Cardiac septum (tissue), 1 donor: ENCODE results near the gene GMEB2. TPM values are rescaled to one million over a fixed set of nuclear protein-coding genes. Genes with fewer than 3 reads are reported as not detected.

Experiments used
- DNase-seq: peaks from one replicate; pipeline ENCODE4 v3.0.0-alpha.2; 2020; ENCODE audit warnings: low spot score
- intact Hi-C: fragments of 100-400 bp; cut with DNase I; formaldehyde crosslinking; loops from one replicate; pipeline ENCODE4 v1.14.0; 2022
- total RNA-seq: library from RNA; stranded (reverse); fragmentation: NEBNext Ultra II Directional; extraction: Animal tissue kit (Norgen Biotek cat#: 25700); gene quantifications from one replicate; pipeline ENCODE4 v1.2.1, GENCODE V29; 2021
- donor health status: DM: no; HTN: no; CAD: no.

Gene GMEB2
- total RNA-seq, 1 donor from 2014 or later: 6.8 TPM

- no peak for DNase-seq
- intact Hi-C loops: no loop called here
Observed at GRCh38 chr20:63595416-63596127, 31.3 kb downstream of the GMEB2 start.

DNA sequence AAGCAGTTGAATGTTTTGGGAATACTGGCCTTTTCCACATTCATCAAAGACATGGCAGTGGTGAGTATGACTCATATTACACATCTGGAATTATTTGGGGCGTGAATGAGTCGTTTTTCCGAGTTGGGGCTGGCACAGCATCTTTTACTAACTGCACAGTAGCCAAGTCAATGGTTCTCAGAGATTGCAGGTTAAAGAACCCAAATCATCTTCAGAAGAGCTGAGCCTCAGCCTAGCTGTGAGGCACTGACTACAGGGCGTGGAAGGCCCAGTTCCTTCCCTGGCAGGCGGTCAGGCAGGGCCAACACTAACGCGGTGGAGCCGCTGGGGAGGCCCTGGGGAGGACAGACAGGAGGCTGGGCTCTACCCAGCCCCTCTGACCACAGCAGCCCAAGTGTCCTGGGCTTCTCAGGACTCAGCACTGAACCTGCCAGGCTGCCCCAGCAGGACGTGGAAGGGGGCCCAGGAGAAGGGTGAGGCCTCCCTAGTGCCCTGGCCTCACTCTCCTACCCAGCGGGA is 32.8 kb downstream of the GMEB2 start:
- no peak for DNase-seq
- intact Hi-C loops: no loop called here

- intact Hi-C loops: no loop called here
- DNase-seq: no peak
Observed at GRCh38 chr20:63592661-63593060, 34.2 kb downstream of the GMEB2 start.

DNA sequence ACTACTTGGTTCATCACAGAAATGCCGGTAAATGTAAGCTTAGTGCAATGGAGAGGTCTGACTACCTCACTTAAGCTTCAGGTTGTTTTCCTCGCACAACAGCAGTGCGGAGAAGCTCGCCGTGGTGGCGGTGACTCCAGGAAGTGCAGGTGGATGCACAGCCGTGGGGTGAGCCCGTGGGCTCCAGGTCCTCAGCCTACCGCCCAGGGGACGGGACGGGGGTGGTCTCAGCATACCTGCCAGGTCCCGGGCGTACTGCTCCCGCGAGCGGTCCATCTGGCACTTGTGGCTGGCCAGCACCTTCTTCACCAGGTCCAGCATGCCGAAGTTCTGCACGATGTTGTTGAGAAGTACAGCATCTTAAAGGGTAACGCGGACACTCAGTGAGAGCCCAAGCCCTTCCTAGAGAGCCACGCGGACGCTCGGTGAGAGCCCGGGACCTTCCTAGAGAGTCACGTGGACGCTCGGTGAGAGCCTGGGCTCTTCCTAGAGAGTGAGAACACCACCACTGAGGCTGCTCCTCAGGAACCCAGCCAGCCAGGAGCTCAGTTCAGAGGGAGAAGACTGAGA is 35.0 kb downstream of the GMEB2 start:
- no peak for DNase-seq
- intact Hi-C loops: no loop called here

GRCh38 chr20:63591147-63591533 is 35.8 kb downstream of the GMEB2 start:
- no peak for DNase-seq
- intact Hi-C loops: no loop called here

- no peak for DNase-seq
- intact Hi-C loops: no loop called here
Observed at GRCh38 chr20:63590218-63591146, 36.4 kb downstream of the GMEB2 start.

GRCh38 chr20:63589261-63590217 is 37.4 kb downstream of the GMEB2 start:
- intact Hi-C loops: no loop called here
- DNase-seq: no peak

DNA sequence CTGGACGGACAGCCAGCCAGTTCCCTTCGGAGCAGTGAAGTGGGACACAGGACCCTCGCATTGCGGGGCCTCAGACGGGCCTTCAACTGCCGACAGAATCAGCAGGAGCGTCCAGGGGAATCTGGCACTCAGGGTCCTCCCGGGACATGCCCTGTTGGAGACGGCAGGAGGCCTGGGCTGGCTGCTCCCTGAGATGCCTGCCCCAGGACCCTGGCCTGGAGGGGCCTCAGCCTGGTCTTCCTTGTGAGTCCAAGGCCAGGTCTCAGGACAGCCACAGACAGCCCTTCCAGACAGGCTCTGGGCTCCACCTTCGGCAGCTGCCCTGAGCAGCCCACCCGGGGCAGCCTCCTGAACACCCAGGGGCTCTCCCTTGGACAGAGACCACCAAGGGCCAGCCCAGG is 38.3 kb downstream of the GMEB2 start:
- DNase-seq: no peak
- intact Hi-C loops: no loop called here

DNA sequence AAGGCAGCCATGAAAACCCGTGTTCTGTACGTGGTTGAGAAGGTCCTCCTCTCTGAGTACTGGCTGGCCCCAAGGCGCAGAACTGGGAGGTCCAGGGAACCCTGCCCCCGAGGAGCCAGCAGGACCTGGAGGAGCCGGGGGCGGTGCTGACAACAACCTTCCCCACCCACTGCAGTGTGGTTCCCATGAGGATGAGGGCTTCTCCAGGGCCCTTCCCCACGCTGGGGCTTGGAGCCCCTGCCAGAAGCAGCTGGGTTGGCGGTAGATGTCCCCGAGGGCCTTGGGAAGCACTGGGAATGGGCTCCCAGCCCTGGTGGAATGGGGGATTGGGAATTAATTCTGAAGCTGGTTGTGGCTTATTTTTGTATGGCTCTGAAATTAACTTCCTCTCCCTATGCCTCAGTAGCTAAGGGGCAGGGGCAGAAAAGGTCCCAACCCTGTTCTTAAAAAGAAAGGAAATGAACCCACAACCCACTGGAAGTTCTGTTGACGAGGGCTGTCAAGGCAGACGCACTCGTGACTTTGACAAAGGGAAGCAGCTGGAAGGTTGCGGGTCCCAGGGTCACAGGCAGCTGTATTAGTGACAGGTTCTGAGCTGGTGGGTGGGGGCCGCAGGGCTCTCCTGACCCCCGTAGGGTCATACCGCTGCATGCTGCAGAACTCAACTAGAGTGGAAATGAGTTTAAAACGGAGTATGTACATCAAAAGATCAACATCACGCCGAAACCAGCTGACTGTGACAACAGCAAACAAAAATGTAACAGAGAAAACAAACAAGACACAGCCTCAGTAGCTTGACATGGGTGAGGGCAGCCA is 38.9 kb downstream of the GMEB2 start:
- no peak for DNase-seq
- intact Hi-C loops: no loop called here

GRCh38 chr20:63587256-63587655 is 39.6 kb downstream of the GMEB2 start:
- intact Hi-C loops: no loop called here
- DNase-seq: no peak

GRCh38 chr20:63586797-63587196 is 40.1 kb downstream of the GMEB2 start:
- intact Hi-C loops: no loop called here

DNA sequence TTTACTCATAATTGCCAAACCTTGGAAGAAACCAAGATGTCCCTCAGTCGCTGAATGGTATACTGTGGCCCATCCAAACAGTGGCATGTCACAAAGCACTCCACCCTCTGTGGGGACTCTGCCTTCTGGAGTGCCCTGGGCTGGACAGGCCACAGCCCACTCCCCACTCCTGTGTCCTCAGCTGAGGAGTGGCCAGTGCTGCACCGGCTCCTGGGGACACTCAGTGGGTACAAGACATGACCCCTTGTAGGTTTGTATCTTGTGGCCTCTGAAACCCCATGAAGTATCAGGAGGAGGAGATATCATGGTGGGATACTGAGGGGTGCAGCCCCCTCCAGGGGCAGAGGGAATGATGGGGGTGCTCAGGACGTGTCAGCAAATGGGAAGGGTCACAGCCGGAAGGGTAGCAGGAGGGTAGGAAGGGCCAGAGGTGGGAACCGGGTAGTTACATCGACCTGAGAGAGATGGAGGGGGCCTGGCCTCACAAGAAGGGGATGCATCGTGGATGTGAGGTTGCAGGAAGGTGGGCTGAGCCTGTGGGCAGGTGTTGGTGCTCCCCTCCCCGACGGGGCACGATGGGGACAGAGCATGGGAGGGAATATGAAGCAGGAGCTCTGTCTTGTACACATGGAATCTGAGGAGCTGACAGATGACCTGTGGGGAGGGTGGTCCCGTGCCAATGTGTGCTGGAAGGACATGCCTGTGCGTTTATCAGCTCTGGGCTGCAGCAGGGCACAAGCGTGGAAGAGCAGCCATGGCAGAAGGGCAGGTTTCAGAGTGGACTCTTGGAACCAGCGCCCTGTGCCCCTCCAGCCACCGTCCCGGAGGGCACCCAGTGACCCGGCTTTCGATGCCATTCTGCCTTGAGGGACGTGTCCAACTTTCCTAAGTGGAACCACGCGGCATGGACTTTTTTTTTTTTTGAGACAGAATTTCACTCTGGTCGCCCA is 41.0 kb downstream of the GMEB2 start:
- intact Hi-C loops: no loop called here
- no peak for DNase-seq

More at GRCh38 chr20:63586797-63587196, 40.1 kb downstream of the GMEB2 start:
- no peak for DNase-seq

- no peak for DNase-seq
- intact Hi-C loops: no loop called here
Observed at GRCh38 chr20:63582382-63583063, 44.4 kb downstream of the GMEB2 start.

GRCh38 chr20:63580796-63581461 is 46.0 kb downstream of the GMEB2 start:
- DNase-seq: no peak
- intact Hi-C loops: no loop called here

GRCh38 chr20:63579017-63579694 is 47.7 kb downstream of the GMEB2 start:
- DNase-seq: no peak

More at GRCh38 chr20:63579017-63579694, 47.7 kb downstream of the GMEB2 start:
- intact Hi-C loops: no loop called here
